CD8-positive, alpha-beta memory T cell (primary cell): ENCODE data around the gene OCA2. TPM values are rescaled to one million over a fixed set of nuclear protein-coding genes. Genes with fewer than 3 reads are reported as not detected.
A peak's percentile ranks its signal among the peaks of the same experiment; 100 is the strongest.

Source experiments
- CTCF ChIA-PET: fragments of 350-600 bp; sonication (Branson Sonifier 250); formaldehyde crosslinking; loops from one replicate; lab custom pipeline; 2021; ENCODE audit warnings: antibody characterized with exemption; lab: Charles Lee
- POLR2A ChIA-PET: fragments of 350-600 bp; sonication (Branson Sonifier 250); formaldehyde crosslinking; loops from one replicate; lab custom pipeline; 2021; ENCODE audit warnings: antibody characterized with exemption; lab: Charles Lee
- DNase-seq, 5 donors: peaks; one replicate each; pipeline versions ENCODE4 v3.0.0 to v3.0.0-alpha.2; 2020 to 2022; ENCODE audit warnings: mixed read lengths in 1 of 5
- H3K27ac ChIP-seq: one replicate; pipeline ENCODE4 v1.7.0; 2013; ENCODE audit warnings: low read depth, mild to moderate bottlenecking, low read length, moderate library complexity
- H3K27me3 ChIP-seq: 2 replicates; pipeline ENCODE4 v1.7.0; 2013; ENCODE audit warnings: low read length, mild to moderate bottlenecking; ENCODE audit not compliant: insufficient read depth, poor library complexity, severe bottlenecking
- H3K36me3 ChIP-seq: 2 replicates; pipeline ENCODE4 v1.7.0; 2013; ENCODE audit warnings: mild to moderate bottlenecking, low read length, moderate library complexity; ENCODE audit not compliant: insufficient read depth
- H3K4me1 ChIP-seq: 2 replicates; pipeline ENCODE4 v1.7.0; 2013; ENCODE audit warnings: mild to moderate bottlenecking, low read length, moderate library complexity; ENCODE audit not compliant: insufficient read depth
- H3K4me3 ChIP-seq: 2 replicates; pipeline ENCODE4 v1.7.0; 2013; ENCODE audit warnings: mild to moderate bottlenecking, low read length
- H3K9me3 ChIP-seq: 2 replicates; pipeline ENCODE4 v1.7.0; 2013; ENCODE audit warnings: mild to moderate bottlenecking, low read length
- H3K27ac Mint-ChIP-seq, 8 donors: one replicate each; pipeline ENCODE4 v1.8.0; 2020 to 2021; ENCODE audit warnings: mixed read lengths in 8 of 8, mild to moderate bottlenecking in 6 of 8, inconsistent platforms in 3 of 8, moderate library complexity in 3 of 8
- H3K27me3 Mint-ChIP-seq, 2 donors: one replicate each; pipeline ENCODE4 v1.8.0; 2020 to 2021; ENCODE audit warnings: mixed read lengths in 2 of 2, mild to moderate bottlenecking in 1 of 2, moderate library complexity in 1 of 2
- H3K36me3 Mint-ChIP-seq, 3 donors: one replicate each; pipeline ENCODE4 v1.8.0; 2020 to 2021; ENCODE audit warnings: mixed read lengths in 3 of 3, inconsistent platforms in 1 of 3, mild to moderate bottlenecking in 1 of 3
- H3K4me1 Mint-ChIP-seq, 3 donors: one replicate each; pipeline ENCODE4 v1.8.0; 2020 to 2021; ENCODE audit warnings: mixed read lengths in 3 of 3, inconsistent platforms in 1 of 3, mild to moderate bottlenecking in 1 of 3
- H3K4me3 Mint-ChIP-seq, 7 donors: one replicate each; pipeline ENCODE4 v1.8.0; 2020 to 2021; ENCODE audit warnings: mixed read lengths in 7 of 7, mild to moderate bottlenecking in 6 of 7, moderate library complexity in 4 of 7, inconsistent platforms in 2 of 7
- H3K9me3 Mint-ChIP-seq, 5 donors: one replicate each; pipeline ENCODE4 v1.8.0; 2020 to 2022; ENCODE audit warnings: mixed read lengths in 5 of 5, mild to moderate bottlenecking in 3 of 5, moderate library complexity in 2 of 5, inconsistent platforms in 1 of 5
- polyA plus RNA-seq: library from polyadenylated mRNA; unstranded; fragments of 300-500 nt; fragmentation: Illumina TruSeq; gene quantifications from one replicate; pipeline ENCODE4 v1.2.3, GENCODE V29; 2021
- total RNA-seq, 2 experiments: library from RNA; stranded (reverse); gene quantifications; one replicate each; pipeline ENCODE4 v1.2.3, GENCODE V29; 2021

OCA2 gene
- total and polyA plus RNA-seq, 3 experiments from 2014 or later, result not detected

GRCh38 chr15:28058082-28058481 is 41.0 kb downstream of the OCA2 start:
- Histone ChIP-seq H3K4me3 (no peak overlapping the region), H3K27ac (no peak overlapping the region)
- CTCF ChIA-PET, result no interaction called here

DNA sequence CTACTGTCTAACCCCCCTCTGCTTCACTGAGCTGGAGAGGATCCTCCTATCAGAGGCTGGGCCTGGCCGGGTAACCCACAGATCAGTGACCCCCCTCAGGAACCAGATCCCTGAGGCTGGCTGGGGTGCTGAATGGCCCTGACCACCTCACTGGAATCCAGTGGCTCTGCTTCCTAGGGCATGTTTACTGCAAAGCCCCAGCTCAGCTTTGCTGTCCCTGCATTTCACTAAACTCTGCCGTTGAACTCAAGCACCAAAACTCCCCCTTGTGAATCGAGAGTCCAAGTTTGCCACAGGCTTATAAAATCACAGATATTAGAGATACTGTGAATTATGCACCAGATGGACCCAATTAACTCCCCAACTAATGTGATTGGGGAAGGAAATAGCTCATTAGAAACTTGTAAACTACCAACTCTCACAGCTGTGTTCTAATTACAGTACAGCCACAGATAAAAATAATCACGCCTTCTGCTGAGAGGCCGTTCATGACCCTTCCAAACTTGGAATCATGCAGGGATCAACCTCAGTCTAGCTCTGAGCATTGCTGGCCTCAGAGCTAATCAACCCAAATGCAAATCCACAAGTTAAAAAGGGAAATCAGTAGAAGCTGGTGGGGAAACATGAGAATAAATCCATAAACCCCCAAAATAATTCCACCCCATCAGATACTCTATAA is 47.0 kb downstream of the OCA2 start:
- no peaks in the 10 kb centered on the region for H3K9me3 ChIP-seq
- H3K9me3 Mint-ChIP-seq, result peaks cover 0 to 7% (median 0%) of the 10 kb centered on the region in 5 donors
- H3K36me3 ChIP-seq, result no peaks in the 10 kb centered on the region
- no peak overlapping the region for H3K4me3 ChIP-seq
- H3K27ac ChIP-seq, result no peak overlapping the region
- no peak overlapping the region for H3K27ac Mint-ChIP-seq
- H3K36me3 Mint-ChIP-seq, result no peaks in the 10 kb centered on the region
- ChIA-PET CTCF (no interaction called here), POLR2A (no interaction called here)
- DNase-seq, result no peak
- no peak overlapping the region for H3K4me3 Mint-ChIP-seq
- H3K27me3 ChIP-seq, result no peaks in the 10 kb centered on the region
- H3K4me1 Mint-ChIP-seq, result no peaks in the 10 kb centered on the region
- peaks cover 0 to 4% of the 10 kb centered on the region in 2 donors for H3K27me3 Mint-ChIP-seq
- no peaks in the 10 kb centered on the region for H3K4me1 ChIP-seq

More at GRCh38 chr15:28058082-28058481, 41.0 kb downstream of the OCA2 start:
- Histone ChIP-seq H3K4me1 (no peaks in the 10 kb centered on the region), H3K36me3 (no peaks in the 10 kb centered on the region), H3K27me3 (no peaks in the 10 kb centered on the region), H3K9me3 (no peaks in the 10 kb centered on the region)
- Mint-ChIP-seq H3K9me3 (peaks cover 0 to 13% (median 6%) of the 10 kb centered on the region in 5 donors), H3K27ac (no peak overlapping the region), H3K27me3 (peaks cover 0 to 2% of the 10 kb centered on the region in 2 donors), H3K36me3 (no peaks in the 10 kb centered on the region), H3K4me1 (no peaks in the 10 kb centered on the region), H3K4me3 (no peak overlapping the region)
- POLR2A ChIA-PET, result no interaction called here
- DNase-seq, result no peak

GRCh38 chr15:28049581-28049980 is 49.5 kb downstream of the OCA2 start:
- CTCF ChIA-PET, result no interaction called here
- Histone ChIP-seq H3K9me3 (no peaks in the 10 kb centered on the region), H3K36me3 (no peaks in the 10 kb centered on the region), H3K27ac (no peak overlapping the region), H3K27me3 (no peaks in the 10 kb centered on the region), H3K4me1 (no peaks in the 10 kb centered on the region), H3K4me3 (no peak overlapping the region)
- peaks cover 3 to 7% of the 10 kb centered on the region in 2 donors for H3K27me3 Mint-ChIP-seq
- POLR2A ChIA-PET, result no interaction called here
- no peak overlapping the region for H3K4me3 Mint-ChIP-seq
- DNase-seq, result no peak
- no peaks in the 10 kb centered on the region for H3K4me1 Mint-ChIP-seq
- H3K9me3 Mint-ChIP-seq, result peaks cover 0 to 7% (median 0%) of the 10 kb centered on the region in 5 donors
- no peak overlapping the region for H3K27ac Mint-ChIP-seq
- H3K36me3 Mint-ChIP-seq, result no peaks in the 10 kb centered on the region

DNA sequence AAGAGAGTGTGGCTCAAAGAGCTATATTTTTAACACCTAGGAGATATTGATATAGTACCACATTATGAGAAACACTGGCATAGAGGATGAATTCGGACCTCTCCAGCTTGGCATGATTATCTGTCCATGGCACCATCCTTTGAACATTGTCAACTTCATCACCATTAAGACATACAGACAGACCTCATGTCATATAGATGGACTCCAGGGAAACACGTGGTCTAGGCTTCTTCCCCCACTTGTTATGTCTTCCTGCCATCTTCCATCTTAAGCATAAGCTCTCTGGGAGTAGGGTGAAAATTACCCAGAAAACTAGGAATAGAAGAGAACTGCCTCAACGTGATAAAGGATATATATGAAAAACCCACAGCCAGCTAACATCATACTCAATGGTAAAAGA is 51.8 kb downstream of the OCA2 start:
- CTCF ChIA-PET, result no interaction called here
- no peaks in the 10 kb centered on the region for H3K36me3 Mint-ChIP-seq

GRCh38 chr15:28044121-28044672 is 54.9 kb downstream of the OCA2 start:
- Mint-ChIP-seq H3K4me1 (no peaks in the 10 kb centered on the region), H3K36me3 (no peaks in the 10 kb centered on the region), H3K27ac (no peak overlapping the region), H3K9me3 (peaks cover 0 to 7% (median 0%) of the 10 kb centered on the region in 5 donors), H3K27me3 (peaks cover 11 to 14% of the 10 kb centered on the region in 2 donors), H3K4me3 (no peak overlapping the region)
- no peaks in the 10 kb centered on the region for H3K36me3 ChIP-seq
- ChIA-PET CTCF (no interaction called here), POLR2A (no interaction called here)
- no peak for DNase-seq
- H3K27me3 ChIP-seq, result no peaks in the 10 kb centered on the region
- H3K27ac ChIP-seq, result no peak overlapping the region
- no peaks in the 10 kb centered on the region for H3K9me3 ChIP-seq
- no peaks in the 10 kb centered on the region for H3K4me1 ChIP-seq
- H3K4me3 ChIP-seq, result no peak overlapping the region

More for the DNA sequence above, 51.8 kb downstream of the OCA2 start:
- H3K4me1 ChIP-seq, result no peaks in the 10 kb centered on the region
- no peaks in the 10 kb centered on the region for H3K9me3 ChIP-seq
- DNase-seq, result no peak
- H3K4me3 ChIP-seq, result no peak overlapping the region
- H3K27me3 Mint-ChIP-seq, result peaks cover 7 to 8% of the 10 kb centered on the region in 2 donors
- no peak overlapping the region for H3K27ac ChIP-seq
- POLR2A ChIA-PET, result no interaction called here
- no peak overlapping the region for H3K4me3 Mint-ChIP-seq
- no peaks in the 10 kb centered on the region for H3K36me3 ChIP-seq
- H3K9me3 Mint-ChIP-seq, result peaks cover 0 to 7% (median 0%) of the 10 kb centered on the region in 5 donors
- no peak overlapping the region for H3K27ac Mint-ChIP-seq
- H3K4me1 Mint-ChIP-seq, result no peaks in the 10 kb centered on the region
- no peaks in the 10 kb centered on the region for H3K27me3 ChIP-seq

DNA sequence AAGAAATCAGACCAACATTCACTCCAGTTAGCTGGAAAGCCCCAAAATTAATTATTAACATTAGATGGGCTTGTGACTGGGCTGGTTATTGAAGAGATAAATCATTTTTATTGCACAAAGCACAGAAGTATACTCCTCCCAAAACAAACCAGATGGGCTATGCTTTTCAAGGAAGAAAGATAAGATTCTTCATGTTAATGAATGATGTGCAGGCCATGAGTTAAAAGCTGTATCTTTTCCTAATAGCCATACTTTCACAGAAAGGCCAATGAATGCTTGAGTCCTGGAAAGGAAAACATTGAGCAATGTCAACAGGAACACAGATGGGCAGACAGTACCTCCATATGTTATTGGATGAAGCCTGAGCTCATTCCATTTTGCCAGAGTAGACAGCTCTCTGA is 55.4 kb downstream of the OCA2 start:
- Mint-ChIP-seq H3K27me3 (peaks cover 11 to 14% of the 10 kb centered on the region in 2 donors), H3K36me3 (no peaks in the 10 kb centered on the region), H3K27ac (no peak overlapping the region), H3K4me3 (no peak overlapping the region), H3K9me3 (peaks cover 0 to 7% (median 0%) of the 10 kb centered on the region in 5 donors), H3K4me1 (no peaks in the 10 kb centered on the region)
- Histone ChIP-seq H3K36me3 (no peaks in the 10 kb centered on the region), H3K4me1 (no peaks in the 10 kb centered on the region), H3K9me3 (no peaks in the 10 kb centered on the region), H3K27ac (no peak overlapping the region), H3K27me3 (no peaks in the 10 kb centered on the region), H3K4me3 (no peak overlapping the region)
- CTCF ChIA-PET, result no interaction called here
- no peak for DNase-seq
- POLR2A ChIA-PET, result no interaction called here

DNA sequence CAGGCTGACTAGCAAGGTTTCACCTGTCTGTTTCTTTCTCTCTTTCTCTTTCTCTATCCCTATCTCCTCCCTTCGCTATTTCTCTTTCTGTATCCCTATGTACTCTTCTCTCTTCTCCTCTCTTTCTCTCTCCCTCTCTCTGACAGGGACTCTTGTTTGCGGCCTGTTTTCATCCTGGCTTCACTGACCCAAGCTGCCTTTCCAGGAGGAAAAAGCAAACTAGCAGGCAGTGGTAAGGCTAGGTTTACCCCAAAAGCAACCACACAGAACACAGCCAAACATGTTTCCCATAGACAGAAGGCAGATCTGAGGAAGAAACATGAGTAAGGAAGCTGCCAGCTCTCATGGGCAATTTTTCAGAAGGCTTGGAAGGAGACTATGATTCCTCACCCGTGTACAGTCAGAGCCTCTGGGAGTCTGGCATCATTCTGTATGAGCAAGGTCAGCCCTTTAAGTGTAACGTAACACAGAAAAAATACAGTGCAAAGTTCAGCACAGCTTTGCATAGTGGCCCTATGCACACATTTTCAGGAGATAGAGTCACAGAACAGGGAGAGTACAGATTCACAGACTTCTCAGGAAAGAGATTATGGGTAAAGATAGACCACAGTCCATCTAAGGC is 61.0 kb downstream of the OCA2 start:
- Mint-ChIP-seq H3K27ac (peak overlapping the region in 1 of 8 donors; percentile 84), H3K9me3 (no peaks in the 10 kb centered on the region), H3K27me3 (peaks cover 3 to 12% of the 10 kb centered on the region in 2 donors), H3K4me1 (no peaks in the 10 kb centered on the region), H3K4me3 (no peak overlapping the region), H3K36me3 (no peaks in the 10 kb centered on the region)
- H3K4me1 ChIP-seq, result no peaks in the 10 kb centered on the region
- H3K9me3 ChIP-seq, result no peaks in the 10 kb centered on the region
- ChIA-PET POLR2A (no interaction called here), CTCF (no interaction called here)
- H3K4me3 ChIP-seq, result no peak overlapping the region
- no peaks in the 10 kb centered on the region for H3K27me3 ChIP-seq
- H3K27ac ChIP-seq, result no peak overlapping the region
- H3K36me3 ChIP-seq, result no peaks in the 10 kb centered on the region
- no peak for DNase-seq

- Mint-ChIP-seq H3K4me3 (no peak overlapping the region), H3K27ac (no peak overlapping the region), H3K9me3 (no peaks in the 10 kb centered on the region), H3K36me3 (peaks cover 0 to 2% (median 0%) of the 10 kb centered on the region in 3 donors), H3K4me1 (no peaks in the 10 kb centered on the region), H3K27me3 (peaks cover 5 to 11% of the 10 kb centered on the region in 2 donors)
- no peaks in the 10 kb centered on the region for H3K27me3 ChIP-seq
- ChIA-PET POLR2A (no interaction called here), CTCF (no interaction called here)
- H3K4me3 ChIP-seq, result no peak overlapping the region
- DNase-seq, result no peak
- no peaks in the 10 kb centered on the region for H3K36me3 ChIP-seq
- H3K4me1 ChIP-seq, result no peaks in the 10 kb centered on the region
- H3K9me3 ChIP-seq, result no peaks in the 10 kb centered on the region
- H3K27ac ChIP-seq, result no peak overlapping the region
Measured at GRCh38 chr15:28033443-28033842, 65.7 kb downstream of the OCA2 start.
